ENCODE measurements around the gene TSPAN8. TPM values are rescaled to one million over a fixed set of nuclear protein-coding genes. Genes with fewer than 3 reads are reported as not detected.

Gene TSPAN8
- total RNA-seq, 1 donor from 2014 or later: 27.3 TPM

GRCh38 chr12:71164568-71165197 is 6.9 kb upstream of the TSPAN8 start:
- DNase-seq (ENCODE audit: extremely low spot score, unreplicated experiment): no peak
- no peak for TF ChIP-seq CTCF (conservative IDR thresholded peaks at IDR 0.05)
- H3K4me1 Mint-ChIP-seq (ENCODE audit: unreplicated experiment): no peaks in the 10 kb centered on the region
- no peak overlapping the region for H3K27ac Mint-ChIP-seq
- H3K36me3 Mint-ChIP-seq: no peaks in the 10 kb centered on the region
- no peak overlapping the region for H3K4me3 Mint-ChIP-seq
- H3K27me3 Mint-ChIP-seq: no peaks in the 10 kb centered on the region
- H3K9me3 Mint-ChIP-seq: peaks cover 6% of the 10 kb centered on the region

GRCh38 chr12:71164166-71164565 is 6.4 kb upstream of the TSPAN8 start:
- peaks cover 6% of the 10 kb centered on the region for H3K9me3 Mint-ChIP-seq
- no peak overlapping the region for H3K27ac Mint-ChIP-seq
- TF ChIP-seq CTCF (conservative IDR thresholded peaks at IDR 0.05): no peak
- DNase-seq (ENCODE audit: extremely low spot score, unreplicated experiment): no peak
- no peak overlapping the region for H3K4me3 Mint-ChIP-seq
- no peaks in the 10 kb centered on the region for H3K4me1 Mint-ChIP-seq (ENCODE audit: unreplicated experiment)
- H3K36me3 Mint-ChIP-seq: no peaks in the 10 kb centered on the region
- H3K27me3 Mint-ChIP-seq: no peaks in the 10 kb centered on the region

GRCh38 chr12:71162832-71163763 is 5.3 kb upstream of the TSPAN8 start:
- Mint-ChIP-seq H3K27me3 (no peaks in the 10 kb centered on the region), H3K36me3 (no peaks in the 10 kb centered on the region), H3K4me1 (ENCODE audit: unreplicated experiment) (peaks cover 4% of the 10 kb centered on the region), H3K27ac (peak overlapping the region; percentile 55), H3K4me3 (peak overlapping the region; percentile 29), H3K9me3 (peaks cover 6% of the 10 kb centered on the region)
- TF ChIP-seq CTCF (conservative IDR thresholded peaks at IDR 0.05): no peak
- no peak for DNase-seq (ENCODE audit: extremely low spot score, unreplicated experiment)

GRCh38 chr12:71161591-71161990 is 3.8 kb upstream of the TSPAN8 start:
- no peak overlapping the region for H3K4me3 Mint-ChIP-seq
- H3K36me3 Mint-ChIP-seq: no peaks in the 10 kb centered on the region
- DNase-seq (ENCODE audit: extremely low spot score, unreplicated experiment): no peak
- no peaks in the 10 kb centered on the region for H3K27me3 Mint-ChIP-seq
- no peak for TF ChIP-seq CTCF (conservative IDR thresholded peaks at IDR 0.05)
- H3K9me3 Mint-ChIP-seq: no peaks in the 10 kb centered on the region
- H3K4me1 Mint-ChIP-seq (ENCODE audit: unreplicated experiment): peaks cover 7% of the 10 kb centered on the region
- peak overlapping the region; percentile 11 for H3K27ac Mint-ChIP-seq

GRCh38 chr12:71160585-71160984 is 2.8 kb upstream of the TSPAN8 start:
- peaks cover 7% of the 10 kb centered on the region for H3K4me1 Mint-ChIP-seq (ENCODE audit: unreplicated experiment)
- no peaks in the 10 kb centered on the region for H3K9me3 Mint-ChIP-seq
- no peak for DNase-seq (ENCODE audit: extremely low spot score, unreplicated experiment)
- no peaks in the 10 kb centered on the region for H3K27me3 Mint-ChIP-seq
- peak overlapping the region; percentile 1 for H3K27ac Mint-ChIP-seq
- H3K4me3 Mint-ChIP-seq: no peak overlapping the region
- no peak for TF ChIP-seq CTCF (conservative IDR thresholded peaks at IDR 0.05)
- H3K36me3 Mint-ChIP-seq: no peaks in the 10 kb centered on the region
